SK-N-SH (cell line): ENCODE measurements around the gene DHRS9. TPM values are rescaled to one million over a fixed set of nuclear protein-coding genes. Genes with fewer than 3 reads are reported as not detected.

Experiments used
- CTCF ChIA-PET: fragments of 300-600, 350-600 bp; formaldehyde crosslinking; extraction: SDS; loops from one replicate; lab custom pipeline; 2021; lab: Yijun Ruan, JAX
- POLR2A ChIA-PET: fragments of 350-600 bp; sonication (Branson Sonifier 250); formaldehyde crosslinking; extraction: SDS; loops from one replicate; lab custom pipeline; 2020; ENCODE audit warnings: antibody characterized with exemption, inconsistent platforms; lab: Yijun Ruan, JAX
- DNase-seq: peaks from one replicate; pipeline ENCODE4 v3.0.0; 2012
- H2AFZ ChIP-seq: fragments of 200-600 bp; sonication (generic); 2 replicates; pipeline ENCODE4 v1.8.1; 2016; ENCODE audit warnings: antibody characterized with exemption, mild to moderate bottlenecking, low read depth
- H3F3A ChIP-seq: fragments of 200-600 bp; sonication (generic); replicated peaks from 2 replicates; pipeline ENCODE3; 2016; ENCODE audit warnings: antibody characterized with exemption, mild to moderate bottlenecking; ENCODE audit not compliant: insufficient read depth
- H3K27ac ChIP-seq, 2 experiments: fragments of 200-500 bp in 1 of 2; fragments of 200-600 bp in 1 of 2; sonication (Bioruptor generic) in 1 of 2; sonication (generic), shearing (Covaris generic) in 1 of 2; 2 replicates each; pipeline versions ENCODE4 v1.5.1 to v1.6.1; 2014 to 2016; ENCODE audit warnings: low read depth in 2 of 2, inconsistent platforms in 1 of 2, low read length in 1 of 2, mild to moderate bottlenecking in 1 of 2, mixed read lengths in 1 of 2
- H3K27me3 ChIP-seq: fragments of 200-600 bp; sonication (generic), shearing (Covaris generic); 2 replicates; pipeline ENCODE4 v1.6.1; 2016; ENCODE audit warnings: mixed run types; ENCODE audit not compliant: insufficient read depth
- H3K36me3 ChIP-seq, 2 experiments: fragments of 200-500 bp in 1 of 2; fragments of 200-600 bp in 1 of 2; sonication (Bioruptor generic) in 1 of 2; sonication (generic) in 1 of 2; replicated peaks in 1 of 2; 2 replicates each; pipeline versions ENCODE3 to v1.5.1; 2014 to 2016; ENCODE audit warnings: low read length in 1 of 2, mild to moderate bottlenecking in 1 of 2; ENCODE audit not compliant: insufficient read depth in 2 of 2, control insufficient read depth in 1 of 2
- H3K4me1 ChIP-seq, 2 experiments: fragments of 200-500 bp in 1 of 2; fragments of 200-600 bp in 1 of 2; sonication (Bioruptor generic) in 1 of 2; sonication (generic), shearing (Covaris generic) in 1 of 2; 2 replicates each; pipeline versions ENCODE4 v1.5.1 to v1.6.1; 2014 to 2016; ENCODE audit warnings: low read depth in 1 of 2, low read length in 1 of 2, mixed run types in 1 of 2; ENCODE audit not compliant: insufficient read depth in 2 of 2, control insufficient read depth in 1 of 2
- H3K4me2 ChIP-seq: fragments of 200-600 bp; sonication (generic), shearing (Covaris generic); 2 replicates; pipeline ENCODE4 v1.6.1; 2017; ENCODE audit warnings: mixed run types
- H3K4me3 ChIP-seq, 2 experiments: fragments of 200-500 bp in 1 of 2; fragments of 200-600 bp in 1 of 2; sonication (Bioruptor generic) in 1 of 2; sonication (generic), shearing (Covaris generic) in 1 of 2; 2 replicates each; pipeline versions ENCODE4 v1.5.1 to v1.8.1; 2014 to 2016; ENCODE audit warnings: low read depth in 2 of 2, inconsistent platforms in 1 of 2, low read length in 1 of 2, mild to moderate bottlenecking in 1 of 2, mixed read lengths in 1 of 2, moderate library complexity in 1 of 2
- H3K79me2 ChIP-seq: fragments of 200-600 bp; sonication (generic); 2 replicates; pipeline ENCODE4 v1.8.1; 2017; ENCODE audit warnings: mild to moderate bottlenecking; ENCODE audit not compliant: insufficient read depth
- H3K9ac ChIP-seq: fragments of 200-600 bp; sonication (generic); 2 replicates; pipeline ENCODE4 v1.6.1; 2017; ENCODE audit warnings: mixed run types
- H3K9me2 ChIP-seq: fragments of 200-600 bp; sonication (generic); 2 replicates; pipeline ENCODE4 v1.6.1; 2017; ENCODE audit warnings: mixed run types
- H3K9me3 ChIP-seq: fragments of 200-600 bp; sonication (generic); 2 replicates; pipeline ENCODE4 v1.6.1; 2017; ENCODE audit warnings: mixed run types, mild to moderate bottlenecking, moderate library complexity
- H4K20me1 ChIP-seq: fragments of 200-600 bp; sonication (generic); 2 replicates; pipeline ENCODE4 v1.6.1; 2017; ENCODE audit warnings: mild to moderate bottlenecking, mixed run types; ENCODE audit not compliant: insufficient read depth
- CHD2 ChIP-seq: fragments of 150-350 bp; IDR thresholded peaks from 2 replicates; pipeline ENCODE4 v1.6.1; 2018; ENCODE audit warnings: low read length; ENCODE audit not compliant: partially characterized antibody
- CTCF ChIP-seq: fragments of 200-600 bp; sonication (generic); IDR thresholded peaks from 2 replicates; pipeline ENCODE4 v1.6.1; 2017; ENCODE audit warnings: antibody characterized with exemption, mild to moderate bottlenecking, moderate library complexity
- EP300 ChIP-seq, 2 experiments: IDR thresholded peaks; 2 replicates each; pipeline versions ENCODE4 v1.4.0 to v1.6.1; 2012; ENCODE audit warnings: borderline replicate concordance in 1 of 2, low read depth in 1 of 2, low read length in 1 of 2
- FOSL2 ChIP-seq: IDR thresholded peaks from 2 replicates; pipeline ENCODE4 v1.4.0; 2012; ENCODE audit warnings: low read depth, mild to moderate bottlenecking, moderate library complexity, borderline replicate concordance
- FOXM1 ChIP-seq: IDR thresholded peaks from 2 replicates; pipeline ENCODE4 v1.4.0; 2012; ENCODE audit warnings: low read depth, mild to moderate bottlenecking
- GABPA ChIP-seq: IDR thresholded peaks from 2 replicates; pipeline ENCODE4 v1.4.0; 2012; ENCODE audit warnings: low read depth, mild to moderate bottlenecking
- GATA2 ChIP-seq: sonication (generic); formaldehyde crosslinking; IDR thresholded peaks from 2 replicates; pipeline ENCODE4 v1.5.0; 2020; ENCODE audit warnings: mild to moderate bottlenecking, missing genetic modification reagents
- IRF3 ChIP-seq: fragments of 150-350 bp; IDR thresholded peaks from 2 replicates; pipeline ENCODE4 v1.6.1; 2016; ENCODE audit warnings: mild to moderate bottlenecking, low read depth, low read length
- JUND ChIP-seq: IDR thresholded peaks from 2 replicates; pipeline ENCODE4 v1.4.0; 2012
- MAX ChIP-seq: IDR thresholded peaks from 2 replicates; pipeline ENCODE4 v1.4.0; 2012; ENCODE audit warnings: low read depth
- MEF2A ChIP-seq: IDR thresholded peaks from 2 replicates; pipeline ENCODE4 v1.4.0; 2012; ENCODE audit warnings: low read depth, borderline replicate concordance
- MXI1 ChIP-seq: IDR thresholded peaks from 2 replicates; pipeline ENCODE4 v1.6.1; 2012; ENCODE audit warnings: mild to moderate bottlenecking, low read depth, low read length, improper control_type of control experiment
- RAD21 ChIP-seq: IDR thresholded peaks from 2 replicates; pipeline ENCODE4 v1.6.1; 2012; ENCODE audit warnings: mild to moderate bottlenecking, low read length
- RCOR1 ChIP-seq: fragments of 150-350 bp; IDR thresholded peaks from 2 replicates; pipeline ENCODE4 v1.6.1; 2017; ENCODE audit warnings: antibody characterized with exemption, low read length
- RXRA ChIP-seq: IDR thresholded peaks from 2 replicates; pipeline ENCODE4 v1.4.0; 2012; ENCODE audit warnings: low read depth, mild to moderate bottlenecking, borderline replicate concordance
- SMC3 ChIP-seq: IDR thresholded peaks from 2 replicates; pipeline ENCODE4 v1.6.1; 2012; ENCODE audit warnings: low read depth, low read length, improper control_type of control experiment
- TCF12 ChIP-seq: IDR thresholded peaks from 2 replicates; pipeline ENCODE4 v1.4.0; 2012
- TEAD4 ChIP-seq: IDR thresholded peaks from 2 replicates; pipeline ENCODE4 v1.4.0; 2012; ENCODE audit warnings: mild to moderate bottlenecking, borderline replicate concordance; ENCODE audit not compliant: insufficient read depth
- USF1 ChIP-seq: IDR thresholded peaks from 2 replicates; pipeline ENCODE4 v1.4.0; 2012; ENCODE audit warnings: low read depth, borderline replicate concordance
- YY1 ChIP-seq: IDR thresholded peaks from 2 replicates; pipeline ENCODE4 v1.4.0; 2012; ENCODE audit warnings: low read depth, mild to moderate bottlenecking
- WGBS: methylation state at CpG from one replicate; pipeline ENCODE4 v1.1.6; 2017; ENCODE audit warnings: low lambda C conversion rate; 5-methylcytosine and 5-hydroxymethylcytosine counted together
- polyA plus RNA-seq, 3 experiments: library from polyadenylated mRNA; depleted of rRNA; stranded (reverse); fragments of >200 nt; gene quantifications; 2 replicates each; pipeline ENCODE4 v1.2.3, GENCODE V29; 2012

DHRS9 gene
- polyA plus RNA-seq, 1 of the 3 experiments (the other 2 are of a cell fraction): not detected

- no peaks in the 10 kb centered on the region for H3F3A ChIP-seq
- no peaks in the 10 kb centered on the region for H3K9me3 ChIP-seq
- H3K36me3 ChIP-seq: no peaks in the 10 kb centered on the region
- no peaks in the 10 kb centered on the region for H3K4me1 ChIP-seq
- no peaks in the 10 kb centered on the region for H3K27me3 ChIP-seq
- no peaks in the 10 kb centered on the region for H4K20me1 ChIP-seq
- H3K79me2 ChIP-seq: no peaks in the 10 kb centered on the region
- ChIA-PET POLR2A (no interaction called here), CTCF (interaction anchor here (2.5 kb wide), 1 partner anchor 18 kb away, joined by 18 read pairs; no protein-coding TSS in a partner anchor)
- 42% methylated on average over 8 of the region's 8 CpGs for WGBS
- no peak for DNase-seq
- TF ChIP-seq YY1 (no peak), JUND (no peak), FOSL2 (no peak), RAD21 (no peak), MEF2A (no peak), TEAD4 (no peak), GATA2 (CRISPR knock-in tag) (no peak), MXI1 (no peak)
- H3K9ac ChIP-seq: no peak overlapping the region
- H3K4me3 ChIP-seq: no peak overlapping the region
- no peak overlapping the region for H3K27ac ChIP-seq
- no peak overlapping the region for H2AFZ ChIP-seq
- H3K9me2 ChIP-seq: no peaks in the 10 kb centered on the region
- H3K4me2 ChIP-seq: no peak overlapping the region
Measured at GRCh38 chr2:169091761-169092519, 22.6 kb downstream of the DHRS9 start.

GRCh38 chr2:169093535-169093934, 24.2 kb downstream of the DHRS9 start:
- Histone ChIP-seq H3K4me1 (no peaks in the 10 kb centered on the region), H3F3A (no peaks in the 10 kb centered on the region), H3K27me3 (no peaks in the 10 kb centered on the region), H2AFZ (no peak overlapping the region), H3K27ac (no peak overlapping the region), H3K9me2 (no peaks in the 10 kb centered on the region), H3K36me3 (no peaks in the 10 kb centered on the region), H4K20me1 (no peaks in the 10 kb centered on the region), H3K9me3 (no peaks in the 10 kb centered on the region), H3K4me3 (no peak overlapping the region), H3K4me2 (no peak overlapping the region), H3K9ac (no peak overlapping the region), H3K79me2 (no peaks in the 10 kb centered on the region)
- POLR2A ChIA-PET: no interaction called here
- no peak for TF ChIP-seq CHD2
- TF ChIP-seq RXRA: no peak
- TF ChIP-seq RAD21: no peak
- TF ChIP-seq TCF12: peak; percentile 37; the same call in 1 of the 2 replicates
- no peak for TF ChIP-seq USF1
- CTCF ChIA-PET: interaction anchor here (2.0 to 2.5 kb wide), 2 partner anchors 16 to 38 kb away, joined by 8 to 18 read pairs; no protein-coding TSS in a partner anchor
- WGBS: 10% methylated on average over 2 of the region's 2 CpGs
- no peak for DNase-seq

GRCh38 chr2:169094676-169095075, 25.3 kb downstream of the DHRS9 start:
- Histone ChIP-seq H3K4me1 (no peaks in the 10 kb centered on the region), H3K9me3 (no peaks in the 10 kb centered on the region), H3F3A (no peaks in the 10 kb centered on the region), H2AFZ (no peak overlapping the region), H3K27me3 (no peaks in the 10 kb centered on the region), H3K4me3 (no peak overlapping the region), H4K20me1 (no peaks in the 10 kb centered on the region), H3K9me2 (no peaks in the 10 kb centered on the region), H3K36me3 (no peaks in the 10 kb centered on the region), H3K9ac (no peak overlapping the region), H3K27ac (no peak overlapping the region), H3K79me2 (no peaks in the 10 kb centered on the region), H3K4me2 (no peak overlapping the region; the same call in 1 of the 2 replicates)
- TF ChIP-seq MAX (no peak), EP300 (IDR thresholded peaks at IDR 0.05; ENCODE audit: borderline replicate concordance in 1 of 2, low read depth in 1 of 2, low read length in 1 of 2) (no peak), RCOR1 (no peak), CTCF (no peak), FOXM1 (no peak), GABPA (no peak), RXRA (no peak), SMC3 (no peak), IRF3 (no peak)
- DNase-seq: no peak
- 52% methylated on average over 1 of the region's 1 CpG for WGBS
- ChIA-PET CTCF (interaction anchor here (1.5 to 2.5 kb wide), 3 partner anchors 15 to 127 kb away, joined by 3 to 18 read pairs (median 8); no protein-coding TSS in a partner anchor), POLR2A (no interaction called here)
